GM23338 (cell line): ENCODE results near the gene CACNA1S. TPM values are rescaled to one million over a fixed set of nuclear protein-coding genes. Genes with fewer than 3 reads are reported as not detected.

Source experiments
- ATAC-seq: fragments of 200-7000 bp; cut with Tn5 transposase; 3 replicates; pipeline ENCODE4 v1.9.1; 2020
- DNase-seq: peaks from one replicate; pipeline ENCODE4 v3.0.0-alpha.2; 2015; ENCODE audit warnings: low spot score
- H2AFZ ChIP-seq: fragments of 200-600 bp; sonication (generic); 2 replicates; pipeline ENCODE4 v1.8.0; 2016; ENCODE audit warnings: antibody characterized with exemption, mild to moderate bottlenecking, moderate library complexity
- H3F3A ChIP-seq: fragments of 200-600 bp; sonication (generic); replicated peaks from 2 replicates; pipeline ENCODE4 v1.8.0; 2017; ENCODE audit warnings: antibody characterized with exemption, mixed run types, low read depth
- H3K27ac ChIP-seq: fragments of 200-600 bp; sonication (generic); 2 replicates; pipeline ENCODE4 v1.6.1; 2016; ENCODE audit warnings: low read depth
- H3K27me3 ChIP-seq: fragments of 200-600 bp; sonication (generic); 2 replicates; pipeline ENCODE4 v1.8.0; 2016; ENCODE audit warnings: mild to moderate bottlenecking, mixed run types, moderate library complexity; ENCODE audit not compliant: insufficient read depth
- H3K36me3 ChIP-seq: fragments of 200-600 bp; sonication (generic); 2 replicates; pipeline ENCODE4 v1.8.0; 2016; ENCODE audit warnings: mild to moderate bottlenecking; ENCODE audit not compliant: insufficient read depth
- H3K4me1 ChIP-seq: fragments of 200-600 bp; sonication (generic); 2 replicates; pipeline ENCODE4 v1.8.0; 2016; ENCODE audit warnings: mild to moderate bottlenecking, moderate library complexity; ENCODE audit not compliant: insufficient read depth
- H3K4me2 ChIP-seq: fragments of 200-600 bp; sonication (generic); 2 replicates; pipeline ENCODE4 v1.7.1; 2017; ENCODE audit warnings: mixed run types
- H3K4me3 ChIP-seq: fragments of 200-600 bp; sonication (generic); 2 replicates; pipeline ENCODE4 v1.6.1; 2016; ENCODE audit warnings: mixed run types
- H3K79me2 ChIP-seq: fragments of 200-600 bp; sonication (generic); replicated peaks from 2 replicates; pipeline ENCODE4 v1.8.0; 2017; ENCODE audit warnings: mild to moderate bottlenecking; ENCODE audit not compliant: insufficient read depth
- H3K9me2 ChIP-seq: fragments of 200-600 bp; sonication (generic); 2 replicates; pipeline ENCODE4 v1.8.0; 2017; ENCODE audit not compliant: insufficient read depth
- H4K20me1 ChIP-seq: fragments of 200-600 bp; sonication (generic); replicated peaks from 2 replicates; pipeline ENCODE4 v1.8.0; 2017; ENCODE audit warnings: mild to moderate bottlenecking; ENCODE audit not compliant: insufficient read depth
- H3K27ac Mint-ChIP-seq: 2 replicates; pipeline ENCODE4 v1.8.0; 2020; ENCODE audit warnings: inconsistent platforms, mild to moderate bottlenecking, moderate library complexity, mixed read lengths
- H3K27me3 Mint-ChIP-seq: 3 replicates; pipeline ENCODE4 v1.8.0; 2022; ENCODE audit warnings: low read depth, mild to moderate bottlenecking, moderate library complexity, mixed read lengths, inconsistent platforms; ENCODE audit not compliant: insufficient read depth, poor library complexity
- H3K36me3 Mint-ChIP-seq: 3 replicates; pipeline ENCODE4 v1.8.0; 2021; ENCODE audit warnings: low read depth, mild to moderate bottlenecking, inconsistent platforms, moderate library complexity, mixed read lengths
- H3K4me1 Mint-ChIP-seq: 3 replicates; pipeline ENCODE4 v1.8.0; 2020; ENCODE audit warnings: mild to moderate bottlenecking, inconsistent platforms, mixed read lengths
- H3K4me3 Mint-ChIP-seq: 3 replicates; pipeline ENCODE4 v1.8.0; 2021; ENCODE audit warnings: moderate library complexity, mild to moderate bottlenecking, inconsistent platforms, mixed read lengths
- H3K9me3 Mint-ChIP-seq: 3 replicates; pipeline ENCODE4 v1.8.0; 2020; ENCODE audit warnings: moderate library complexity, mild to moderate bottlenecking, inconsistent platforms, mixed read lengths
- CREB1 ChIP-seq: fragments of 250-450 bp; sonication (Bioruptor Pico); IDR thresholded peaks from 2 replicates; pipeline ENCODE4 v1.5.0; 2020; ENCODE audit warnings: low read depth, mild to moderate bottlenecking, moderate library complexity
- ETS1 ChIP-seq: IDR thresholded peaks from 2 replicates; pipeline ENCODE4 v1.6.1; 2016; ENCODE audit warnings: antibody characterized with exemption
- EZH2 ChIP-seq: fragments of 200-600 bp; sonication (generic); IDR thresholded peaks from one replicate; pipeline ENCODE4 v1.8.0; 2017; ENCODE audit warnings: antibody characterized with exemption, mild to moderate bottlenecking, low read depth; ENCODE audit not compliant: unreplicated experiment
- EZH2phosphoT487 ChIP-seq: fragments of 200-600 bp; sonication (generic); IDR thresholded peaks from one replicate; pipeline ENCODE4 v1.8.1; 2018; ENCODE audit warnings: antibody characterized with exemption; ENCODE audit not compliant: unreplicated experiment
- JUNB ChIP-seq: IDR thresholded peaks from one replicate; pipeline ENCODE4 v1.6.1; 2016; ENCODE audit warnings: antibody characterized with exemption; ENCODE audit not compliant: unreplicated experiment
- NANOG ChIP-seq: IDR thresholded peaks from 2 replicates; pipeline ENCODE4 v1.6.1; 2016; ENCODE audit warnings: antibody characterized with exemption, borderline replicate concordance
- POLR2AphosphoS5 ChIP-seq: IDR thresholded peaks from 2 replicates; pipeline ENCODE4 v1.6.1; 2016; ENCODE audit warnings: antibody characterized with exemption, low read depth
- STAT1 ChIP-seq: IDR thresholded peaks from one replicate; pipeline ENCODE4 v1.6.1; 2016; ENCODE audit warnings: antibody characterized with exemption; ENCODE audit not compliant: unreplicated experiment
- ZNF114 ChIP-seq: fragments of 250-450 bp; sonication (Bioruptor Pico); IDR thresholded peaks from 2 replicates; pipeline ENCODE4 v1.5.0; 2020; ENCODE audit warnings: mild to moderate bottlenecking, moderate library complexity
- ZNF331 ChIP-seq: fragments of 250-450 bp; sonication (Bioruptor Pico); IDR thresholded peaks from 2 replicates; pipeline ENCODE4 v1.5.0; 2020; ENCODE audit warnings: low read depth, mild to moderate bottlenecking, moderate library complexity
- ZNF462 ChIP-seq: fragments of 250-450 bp; sonication (Bioruptor Pico); IDR thresholded peaks from 2 replicates; pipeline ENCODE4 v1.5.0; 2020; ENCODE audit warnings: mild to moderate bottlenecking, moderate library complexity
- polyA plus RNA-seq: library from polyadenylated mRNA; unstranded; fragments of >200 nt; fragmentation: Nextera tagmentation; extraction: Ambion mirVana; gene quantifications from 2 replicates; pipeline ENCODE4 v1.2.1, GENCODE V29; 2016
- total RNA-seq: library from RNA; depleted of rRNA; stranded (reverse); fragments of >200 nt; shearing (Covaris generic); gene quantifications from 2 replicates; pipeline ENCODE4 v1.2.3, GENCODE V29; 2014
- TF ChIP-seq, protein P1 (sequence below), 2 experiments: fragments of 200-600 bp in 1 of 2; sonication (generic) in 1 of 2; conservative IDR thresholded peaks; 2 replicates each; pipeline versions ENCODE4 v1.5.1 to v1.6.1; 2016 to 2017; ENCODE audit warnings: antibody characterized with exemption in 2 of 2, low read depth in 2 of 2, mild to moderate bottlenecking in 2 of 2, moderate library complexity in 1 of 2
- TF ChIP-seq, protein P2 (sequence below): IDR thresholded peaks from one replicate; pipeline ENCODE4 v1.6.1; 2018; ENCODE audit warnings: antibody characterized with exemption; ENCODE audit not compliant: unreplicated experiment

CACNA1S gene
- total and polyA plus RNA-seq, 2 experiments from 2014 or later: 0.03 TPM; not detected in 1

GRCh38 chr1:201061049-201061448, 51.2 kb downstream of the CACNA1S start:
- H3K4me3 ChIP-seq: no peak overlapping the region
- Mint-ChIP-seq H3K27ac (no peak overlapping the region), H3K4me1 (peaks cover 18% of the 10 kb centered on the region), H3K36me3 (no peaks in the 10 kb centered on the region; the same call in 2 of the 3 replicates), H3K9me3 (peaks cover 2% of the 10 kb centered on the region; the same call in 1 of the 3 replicates), H3K4me3 (no peak overlapping the region), H3K27me3 (peaks cover 12% of the 10 kb centered on the region)
- H3K79me2 ChIP-seq: no peaks in the 10 kb centered on the region
- peaks cover 10% of the 10 kb centered on the region for H3K9me2 ChIP-seq
- H4K20me1 ChIP-seq: no peaks in the 10 kb centered on the region
- H3K27ac ChIP-seq: no peak overlapping the region
- no peaks in the 10 kb centered on the region for H3K27me3 ChIP-seq
- H3K4me2 ChIP-seq: no peak overlapping the region
- ATAC-seq (no peak), DNase-seq (no peak)
- peaks cover 10% of the 10 kb centered on the region for H3K4me1 ChIP-seq
- no peaks in the 10 kb centered on the region for H3F3A ChIP-seq
- no peaks in the 10 kb centered on the region for H3K36me3 ChIP-seq
- TF ChIP-seq ETS1 (no peak), NANOG (no peak), JUNB (no peak), CREB1 (CRISPR knock-in tag) (no peak), ZNF462 (no peak), ZNF331 (no peak), POLR2AphosphoS5 (no peak), EZH2 (no peak), EZH2phosphoT487 (no peak), ZNF114 (CRISPR knock-in tag) (no peak), STAT1 (no peak)
- TF ChIP-seq, protein P1, sequence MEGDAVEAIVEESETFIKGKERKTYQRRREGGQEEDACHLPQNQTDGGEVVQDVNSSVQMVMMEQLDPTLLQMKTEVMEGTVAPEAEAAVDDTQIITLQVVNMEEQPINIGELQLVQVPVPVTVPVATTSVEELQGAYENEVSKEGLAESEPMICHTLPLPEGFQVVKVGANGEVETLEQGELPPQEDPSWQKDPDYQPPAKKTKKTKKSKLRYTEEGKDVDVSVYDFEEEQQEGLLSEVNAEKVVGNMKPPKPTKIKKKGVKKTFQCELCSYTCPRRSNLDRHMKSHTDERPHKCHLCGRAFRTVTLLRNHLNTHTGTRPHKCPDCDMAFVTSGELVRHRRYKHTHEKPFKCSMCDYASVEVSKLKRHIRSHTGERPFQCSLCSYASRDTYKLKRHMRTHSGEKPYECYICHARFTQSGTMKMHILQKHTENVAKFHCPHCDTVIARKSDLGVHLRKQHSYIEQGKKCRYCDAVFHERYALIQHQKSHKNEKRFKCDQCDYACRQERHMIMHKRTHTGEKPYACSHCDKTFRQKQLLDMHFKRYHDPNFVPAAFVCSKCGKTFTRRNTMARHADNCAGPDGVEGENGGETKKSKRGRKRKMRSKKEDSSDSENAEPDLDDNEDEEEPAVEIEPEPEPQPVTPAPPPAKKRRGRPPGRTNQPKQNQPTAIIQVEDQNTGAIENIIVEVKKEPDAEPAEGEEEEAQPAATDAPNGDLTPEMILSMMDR (conservative IDR thresholded peaks at IDR 0.05; ENCODE audit: low read depth in 2 of 2): no peak
- TF ChIP-seq, protein P2, sequence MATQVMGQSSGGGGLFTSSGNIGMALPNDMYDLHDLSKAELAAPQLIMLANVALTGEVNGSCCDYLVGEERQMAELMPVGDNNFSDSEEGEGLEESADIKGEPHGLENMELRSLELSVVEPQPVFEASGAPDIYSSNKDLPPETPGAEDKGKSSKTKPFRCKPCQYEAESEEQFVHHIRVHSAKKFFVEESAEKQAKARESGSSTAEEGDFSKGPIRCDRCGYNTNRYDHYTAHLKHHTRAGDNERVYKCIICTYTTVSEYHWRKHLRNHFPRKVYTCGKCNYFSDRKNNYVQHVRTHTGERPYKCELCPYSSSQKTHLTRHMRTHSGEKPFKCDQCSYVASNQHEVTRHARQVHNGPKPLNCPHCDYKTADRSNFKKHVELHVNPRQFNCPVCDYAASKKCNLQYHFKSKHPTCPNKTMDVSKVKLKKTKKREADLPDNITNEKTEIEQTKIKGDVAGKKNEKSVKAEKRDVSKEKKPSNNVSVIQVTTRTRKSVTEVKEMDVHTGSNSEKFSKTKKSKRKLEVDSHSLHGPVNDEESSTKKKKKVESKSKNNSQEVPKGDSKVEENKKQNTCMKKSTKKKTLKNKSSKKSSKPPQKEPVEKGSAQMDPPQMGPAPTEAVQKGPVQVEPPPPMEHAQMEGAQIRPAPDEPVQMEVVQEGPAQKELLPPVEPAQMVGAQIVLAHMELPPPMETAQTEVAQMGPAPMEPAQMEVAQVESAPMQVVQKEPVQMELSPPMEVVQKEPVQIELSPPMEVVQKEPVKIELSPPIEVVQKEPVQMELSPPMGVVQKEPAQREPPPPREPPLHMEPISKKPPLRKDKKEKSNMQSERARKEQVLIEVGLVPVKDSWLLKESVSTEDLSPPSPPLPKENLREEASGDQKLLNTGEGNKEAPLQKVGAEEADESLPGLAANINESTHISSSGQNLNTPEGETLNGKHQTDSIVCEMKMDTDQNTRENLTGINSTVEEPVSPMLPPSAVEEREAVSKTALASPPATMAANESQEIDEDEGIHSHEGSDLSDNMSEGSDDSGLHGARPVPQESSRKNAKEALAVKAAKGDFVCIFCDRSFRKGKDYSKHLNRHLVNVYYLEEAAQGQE: no peak
- H2AFZ ChIP-seq: no peak overlapping the region
